GM18870 (cell line): ENCODE results near the gene ZNF695.
"Not testable (repeated sequence)": the region's sequence is repeated elsewhere in the genome, so short reads cannot be mapped to it uniquely, and the experiment has no call there.

Experiments used
- ATAC-seq: cut with Tn5 transposase; IDR thresholded peaks from one replicate; pipeline ENCODE4 v1.9.1; 2021; ENCODE audit warnings: moderate library complexity; ENCODE audit not compliant: unreplicated experiment

The ZNF695 gene

DNA sequence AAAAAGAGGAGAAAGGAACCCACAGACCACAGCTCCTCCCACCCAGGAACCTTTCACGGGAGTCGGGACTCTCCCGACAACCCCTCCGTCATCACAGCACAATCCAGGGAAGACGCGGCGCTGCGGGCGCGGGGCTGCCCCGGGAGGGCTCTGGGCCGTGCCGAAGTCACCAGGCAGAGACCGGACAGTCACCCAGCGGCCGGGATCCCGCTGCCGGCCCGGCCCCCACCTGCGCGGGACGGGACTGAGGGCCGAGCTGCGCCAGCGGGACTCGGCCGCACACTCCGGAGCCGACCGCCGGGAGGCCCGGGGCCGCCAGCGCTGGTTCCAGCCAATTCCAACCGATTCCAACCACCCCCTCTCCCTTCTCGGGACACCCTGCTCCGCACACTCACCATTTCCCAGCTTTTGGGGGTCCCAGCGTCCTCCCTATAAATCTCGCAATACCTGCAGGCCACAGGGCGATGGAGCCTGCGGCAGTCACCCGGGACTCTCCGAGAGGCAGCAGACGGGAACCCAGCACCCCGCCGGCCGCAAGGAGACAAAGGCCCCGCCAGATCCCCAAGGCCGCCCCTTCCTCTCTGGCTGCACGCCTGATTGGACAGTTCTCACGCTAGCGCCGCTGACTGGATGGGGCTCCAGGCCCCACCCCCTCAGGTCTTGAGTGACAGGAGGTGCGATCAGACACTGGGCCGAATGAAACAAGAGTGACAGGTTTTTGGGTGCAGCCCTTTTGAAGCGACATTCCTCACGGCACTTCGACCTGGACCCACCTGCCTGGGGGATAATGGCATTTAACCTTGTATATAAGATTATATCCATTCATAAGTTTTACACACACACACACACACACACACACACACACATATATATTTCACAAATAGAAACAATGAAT is at the start of gene ZNF695:
Gene ZNF695, minus strand, starts transcription at position 547 of the 895 bp plus-strand sequence. Its CDS starts 149 bp downstream, at position 398.
- ATAC-seq: peak; percentile 98

GRCh38 chr1:247056071-247056470 is 48.2 kb upstream of the ZNF695 start:
- ATAC-seq: no peak

GRCh38 chr1:247054992-247055415 is 47.1 kb upstream of the ZNF695 start:
- ATAC-seq: no peak

DNA sequence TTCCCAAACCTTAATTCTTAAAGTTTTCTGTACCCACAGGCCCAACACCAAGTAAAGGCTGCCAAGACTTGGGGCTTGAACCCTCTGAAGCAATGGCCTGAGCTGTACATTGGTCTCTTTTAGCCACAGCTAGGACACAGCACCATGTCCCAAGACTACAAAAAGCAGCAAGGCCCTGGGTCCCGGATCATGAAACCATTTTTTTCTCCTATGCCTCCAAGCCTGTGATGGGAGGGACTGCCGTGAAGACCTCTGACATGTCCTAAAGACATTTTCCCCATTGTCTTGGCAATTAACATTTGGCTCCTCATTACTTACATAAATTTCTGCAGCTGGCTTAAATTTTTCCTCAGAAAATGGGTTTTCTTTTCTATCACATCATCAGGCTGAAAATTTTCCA is 39.8 kb upstream of the ZNF695 start:
- no peak for ATAC-seq

GRCh38 chr1:247047260-247047659 is 39.4 kb upstream of the ZNF695 start:
- ATAC-seq: no peak

GRCh38 chr1:247043406-247043805 is 35.5 kb upstream of the ZNF695 start:
- no peak for ATAC-seq

DNA sequence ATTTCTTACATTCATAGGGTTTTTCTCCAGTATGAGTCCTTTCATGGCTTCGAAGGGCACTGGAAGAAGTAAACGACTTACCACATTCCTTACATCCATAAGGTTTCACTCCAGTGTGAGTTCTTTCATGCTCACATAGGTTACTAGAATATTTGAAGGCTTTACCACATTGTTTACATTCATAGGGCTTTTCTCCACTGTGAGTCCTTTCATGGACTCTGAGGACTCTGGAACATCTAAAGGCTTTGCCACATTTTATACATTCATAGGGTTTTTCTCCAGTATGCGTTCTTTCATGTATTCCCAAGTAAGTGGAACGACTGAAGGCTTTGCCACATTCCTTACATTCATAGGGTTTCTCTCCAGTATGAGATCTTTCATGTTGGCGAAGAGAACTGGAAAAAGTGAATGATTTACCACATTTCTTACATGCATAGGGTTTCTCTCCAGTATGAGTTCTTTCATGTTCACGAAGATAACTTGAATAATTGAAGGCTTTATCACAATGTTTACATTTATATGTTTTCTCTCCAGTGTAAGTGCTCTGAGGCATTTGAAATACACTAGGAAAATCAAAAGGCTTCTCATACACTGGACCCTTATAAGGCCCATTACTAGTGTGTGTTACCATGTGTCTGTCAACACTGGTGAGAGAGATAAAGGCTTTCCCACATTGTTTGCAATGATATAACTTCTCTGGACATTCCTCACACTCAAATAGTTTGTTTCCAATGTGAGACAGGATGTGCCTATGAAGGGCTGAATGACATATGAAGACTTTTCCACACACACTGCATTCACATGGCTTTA is 29.9 kb upstream of the ZNF695 start:
- ATAC-seq: no peak

DNA sequence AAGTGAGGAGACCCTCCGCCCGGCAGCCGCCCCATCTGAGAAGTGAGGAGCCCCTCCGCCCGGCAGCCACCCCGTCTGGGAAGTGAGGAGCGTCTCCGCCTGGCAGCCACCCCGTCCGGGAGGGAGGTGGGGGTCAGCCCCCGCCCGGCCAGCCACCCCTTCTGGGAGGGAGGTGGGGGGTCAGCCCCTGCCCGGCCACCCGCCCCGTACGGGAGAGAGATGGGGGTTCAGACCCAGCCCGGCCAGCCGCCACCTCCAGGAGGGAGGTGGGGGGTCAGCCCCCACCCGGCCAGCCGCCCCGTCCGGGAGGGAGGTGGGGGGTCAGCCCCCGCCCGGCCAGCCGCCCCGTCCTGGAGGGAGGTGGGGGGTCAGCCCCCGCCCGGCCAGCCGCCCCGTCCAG is 24.4 kb upstream of the ZNF695 start:
- not testable (repeated sequence) for ATAC-seq

- ATAC-seq: not testable (repeated sequence)
These were observed 16.8 kb upstream of the ZNF695 start for GRCh38 chr1:247024658-247025057.

DNA sequence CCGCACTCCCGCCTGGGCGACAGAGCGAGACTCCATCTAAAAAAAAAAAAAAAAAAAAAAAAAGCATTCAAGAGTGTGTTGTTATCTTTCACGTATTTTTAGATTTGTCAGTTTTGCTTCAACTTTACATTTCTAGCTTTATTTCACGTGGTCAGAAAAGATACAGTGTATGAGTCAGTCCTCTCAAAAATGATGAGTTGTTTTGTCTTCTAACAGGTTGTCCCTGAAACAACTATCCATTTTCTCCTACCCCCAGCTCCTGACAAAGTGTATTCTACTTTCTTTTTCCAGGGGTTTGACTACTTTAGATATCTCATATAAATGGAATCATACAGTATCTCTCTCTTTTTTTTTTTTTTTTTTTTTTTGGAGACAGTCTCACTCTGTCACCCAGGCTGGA is 5.5 kb upstream of the ZNF695 start:
- no peak for ATAC-seq

DNA sequence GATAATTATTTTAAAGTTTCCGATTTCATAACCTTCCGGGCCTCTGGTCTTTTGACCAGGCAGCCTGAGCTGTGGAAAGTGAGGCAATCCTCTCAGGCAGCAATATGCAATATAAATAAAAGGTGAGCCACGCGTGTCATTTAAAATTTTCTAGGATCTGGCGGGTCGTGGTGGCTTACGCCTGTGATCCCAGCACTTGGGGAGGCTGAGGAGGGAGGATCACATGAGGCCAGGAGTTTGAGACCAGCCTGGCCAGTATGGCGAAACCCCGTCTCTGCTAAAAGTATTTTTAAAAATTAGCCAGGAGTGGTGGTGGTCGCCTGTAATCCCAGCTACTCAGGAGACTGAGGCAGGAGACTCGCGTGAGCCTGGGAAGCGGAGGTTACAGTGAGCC is 546 bp upstream of the ZNF695 start:
- no peak for ATAC-seq

- ATAC-seq: not testable (repeated sequence)
These were observed 3.8 kb downstream of the ZNF695 start for GRCh38 chr1:247004081-247004480.

- no peak for ATAC-seq
These were observed 18.0 kb downstream of the ZNF695 start for GRCh38 chr1:246989901-246990300.

DNA sequence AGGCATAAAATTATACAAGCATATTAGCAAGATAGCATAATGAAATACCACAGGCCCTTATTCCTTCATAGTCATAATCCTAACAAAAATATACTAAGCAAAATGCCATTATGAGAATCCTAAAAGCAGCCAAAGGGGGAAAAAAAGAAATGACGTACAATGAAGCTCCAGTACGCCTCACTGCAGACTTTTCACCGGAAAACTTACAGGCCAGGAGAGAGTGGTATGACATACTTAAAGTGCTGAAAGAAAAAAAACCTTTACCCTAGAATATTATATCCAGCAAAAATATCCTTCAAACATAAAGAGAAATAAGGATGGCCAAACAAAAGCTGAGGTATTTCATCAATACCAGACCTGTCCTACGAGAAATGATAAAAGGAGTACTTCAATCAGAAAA is 19.5 kb downstream of the ZNF695 start:
- ATAC-seq: no peak

DNA sequence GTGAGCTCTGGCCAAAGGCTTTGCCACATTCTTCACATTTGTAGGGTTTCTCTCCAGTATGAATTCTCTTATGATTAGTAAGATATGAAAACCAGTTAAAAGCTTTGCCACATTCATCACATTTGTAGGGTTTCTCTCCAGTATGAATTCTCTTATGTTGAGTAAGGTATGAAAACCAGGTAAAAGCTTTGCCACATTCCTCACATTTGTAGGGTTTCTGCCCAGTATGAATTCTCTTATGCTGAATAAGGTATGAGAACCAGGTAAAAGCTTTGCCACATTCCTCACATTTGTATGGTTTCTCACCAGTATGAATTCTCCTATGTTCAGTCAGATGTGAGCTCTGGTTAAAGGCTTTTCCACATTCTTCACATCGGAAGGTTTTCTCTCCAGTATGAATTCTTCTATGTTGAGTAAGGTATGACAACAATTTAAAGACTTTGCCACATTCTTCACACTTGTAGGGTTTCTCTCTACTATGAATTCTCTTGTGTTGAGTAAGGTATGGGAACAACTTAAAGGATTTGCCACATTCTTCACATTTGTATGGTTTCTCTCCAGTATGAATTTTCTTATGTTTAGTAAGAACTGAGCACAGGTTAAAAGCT is 20.7 kb downstream of the ZNF695 start:
- ATAC-seq: no peak

DNA sequence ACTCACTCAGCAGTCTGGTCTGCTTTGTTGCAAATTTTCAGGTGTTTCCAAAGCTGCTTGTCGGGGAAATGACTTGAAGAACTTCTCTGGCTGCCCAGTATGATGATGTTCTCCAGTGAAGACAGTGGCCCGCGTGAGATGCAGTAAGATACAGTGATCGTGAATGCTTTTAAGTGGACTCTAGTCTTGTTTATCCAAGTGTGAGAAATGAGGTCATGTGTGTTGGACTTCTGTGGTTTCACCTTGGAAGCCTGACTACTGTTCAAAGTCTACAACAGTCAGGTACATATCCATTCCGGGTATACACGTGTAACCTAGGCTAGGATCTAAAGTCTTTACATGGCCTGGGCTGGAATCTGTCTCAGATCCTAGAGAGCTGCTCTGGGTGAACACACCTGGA is 29.1 kb downstream of the ZNF695 start:
- ATAC-seq: no peak

GRCh38 chr1:246978281-246978680 is 29.6 kb downstream of the ZNF695 start:
- ATAC-seq: no peak

DNA sequence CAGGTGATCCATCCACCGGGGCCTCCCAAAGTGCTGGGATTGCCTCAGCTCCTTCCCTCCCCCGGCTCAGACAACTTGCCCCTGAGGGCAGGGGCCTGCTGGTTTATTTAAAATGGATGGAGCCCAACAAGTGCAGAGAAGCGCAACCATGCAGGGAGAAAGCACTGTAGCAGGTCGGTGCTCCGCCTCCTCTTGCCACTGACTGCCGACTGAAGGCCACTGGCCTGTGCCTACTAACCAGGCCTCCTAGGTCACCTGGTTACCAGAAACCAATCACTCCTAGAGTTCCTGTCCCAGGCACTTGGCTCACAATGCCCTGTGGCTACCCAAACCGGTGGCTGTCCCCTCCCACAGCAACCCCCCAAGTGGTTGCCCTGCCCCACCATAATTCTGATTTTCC is 35.9 kb downstream of the ZNF695 start:
- no peak for ATAC-seq

- ATAC-seq: no peak
These were observed 36.7 kb downstream of the ZNF695 start for GRCh38 chr1:246971090-246971721.

DNA sequence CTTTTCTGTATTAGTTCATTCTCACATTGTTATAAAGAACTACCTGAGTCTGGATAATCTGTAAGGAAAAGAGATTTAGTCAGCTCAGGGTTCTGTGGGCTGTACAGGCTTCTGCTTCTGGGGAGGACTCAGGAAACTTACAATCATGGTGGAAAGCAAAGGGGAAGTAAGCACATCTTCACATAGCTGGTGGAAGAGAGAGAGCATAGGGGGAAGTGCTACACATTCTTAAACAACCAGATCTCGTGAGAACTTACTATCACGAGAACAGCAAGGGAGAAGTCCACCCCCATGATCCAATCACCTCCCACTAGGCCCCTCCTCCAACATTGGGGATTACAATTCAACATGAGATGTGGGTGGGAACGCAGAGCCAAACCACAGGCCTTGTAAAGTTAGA is 38.2 kb downstream of the ZNF695 start:
- no peak for ATAC-seq

DNA sequence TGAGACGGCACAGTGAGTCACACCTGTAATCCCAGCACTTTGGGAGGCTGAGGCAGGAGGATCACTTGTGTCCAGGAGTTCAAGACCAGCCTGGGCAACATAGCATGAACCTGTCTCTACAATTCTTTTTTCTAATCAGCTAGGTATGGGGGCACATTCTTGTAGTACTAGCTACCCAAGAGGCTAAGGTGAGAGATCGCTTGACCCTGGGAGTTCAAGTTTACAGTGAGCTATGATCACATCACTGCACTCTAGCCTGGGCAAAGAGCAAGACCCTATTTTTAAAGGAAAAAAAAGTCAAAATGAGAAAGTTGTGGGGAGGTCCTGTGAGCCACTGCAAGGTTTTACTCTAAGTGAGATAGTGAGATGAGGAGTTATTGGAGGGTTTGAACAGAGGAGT is 41.4 kb downstream of the ZNF695 start:
- ATAC-seq: no peak
